GM13977 (cell line): Measurements from ENCODE around the gene CCL1.

Source experiments
- DNase-seq: peaks from one replicate; pipeline ENCODE4 v3.0.0; 2012; ENCODE audit warnings: low spot score
- CTCF ChIP-seq: IDR thresholded peaks from 2 replicates; pipeline ENCODE4 v1.5.1; 2012; ENCODE audit warnings: mild to moderate bottlenecking, control low read depth; ENCODE audit not compliant: insufficient read depth; ENCODE audit errors: extremely low read depth, missing control alignments
- in situ Hi-C: fragments of 300-500 bp; cut with MboI; formaldehyde crosslinking; loops from one replicate; pipeline ENCODE4 v1.12.0; 2022; ENCODE audit warnings: low sequenced_read_pairs, low pct_unique_long_range_greater_than_20kb, mixed read lengths, inconsistent platforms; ENCODE audit not compliant: unreplicated experiment

The CCL1 gene

DNA sequence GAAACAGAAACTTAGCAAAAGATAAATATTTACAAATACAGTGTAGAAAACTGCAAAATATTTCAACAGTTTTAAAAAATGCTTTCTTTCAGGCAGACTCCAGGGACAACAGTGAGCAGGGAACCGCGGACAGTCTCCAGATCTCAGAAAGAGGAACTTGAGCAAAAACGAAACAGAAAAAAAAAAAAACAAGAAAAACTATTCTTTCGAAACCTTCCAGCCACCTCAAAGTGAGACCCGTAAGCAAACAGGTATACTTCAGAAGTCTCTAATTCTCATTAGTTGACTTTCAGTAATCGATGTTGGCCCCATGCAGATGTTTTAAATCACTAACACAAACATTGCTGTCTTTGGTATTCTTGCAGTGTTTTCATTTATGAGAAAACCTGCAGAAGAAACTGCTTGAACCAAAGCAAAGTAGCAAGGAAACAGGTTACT, 15.7 kb upstream of the CCL1 start:
- in situ Hi-C loops: no loop called here
- DNase-seq: peak; percentile 72
- TF ChIP-seq CTCF: peak; percentile 16

DNA sequence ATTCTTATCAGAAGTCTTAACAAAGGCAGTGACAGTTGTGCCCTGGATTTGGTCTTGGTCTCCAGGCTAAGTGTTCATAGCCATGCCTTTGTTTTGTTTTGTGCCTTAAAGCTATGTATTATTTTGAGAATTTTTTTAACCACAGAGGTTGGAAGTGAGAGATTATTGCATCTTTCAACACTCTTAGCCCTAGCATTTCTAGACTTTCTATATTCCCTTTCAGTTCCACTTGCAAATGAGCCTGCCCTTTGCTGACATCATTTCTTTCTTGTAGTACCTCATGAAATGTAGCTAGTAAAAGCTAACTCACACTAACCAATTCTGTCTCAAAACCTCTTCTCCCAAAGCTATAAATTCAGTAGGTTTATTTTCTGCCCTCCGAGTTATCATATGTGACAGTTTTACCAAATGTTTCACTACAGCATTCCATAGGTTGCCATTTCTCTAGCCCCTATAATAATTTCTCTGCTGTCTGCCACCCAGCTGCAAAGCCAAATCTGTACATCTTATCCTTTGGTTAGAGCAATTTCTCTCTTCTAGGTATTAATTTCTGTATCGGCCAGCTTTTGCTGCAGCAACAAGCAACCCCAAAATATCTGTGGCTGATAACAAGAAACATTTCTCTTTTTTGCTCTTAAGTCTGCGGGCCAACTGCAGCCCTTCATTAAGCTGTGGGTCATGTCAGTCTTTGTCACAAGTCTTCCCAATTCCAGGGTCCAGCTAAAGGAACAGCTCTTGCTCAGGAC, 14.2 kb upstream of the CCL1 start:
- TF ChIP-seq CTCF: no peak
- in situ Hi-C loops: no loop called here
- DNase-seq: peak; percentile 27

GRCh38 chr17:34375426-34375997, 12.5 kb upstream of the CCL1 start:
- in situ Hi-C loops: no loop called here
- TF ChIP-seq CTCF: no peak
- no peak for DNase-seq

GRCh38 chr17:34374457-34374856, 11.4 kb upstream of the CCL1 start:
- DNase-seq: no peak
- TF ChIP-seq CTCF: no peak
- in situ Hi-C loops: no loop called here

DNA sequence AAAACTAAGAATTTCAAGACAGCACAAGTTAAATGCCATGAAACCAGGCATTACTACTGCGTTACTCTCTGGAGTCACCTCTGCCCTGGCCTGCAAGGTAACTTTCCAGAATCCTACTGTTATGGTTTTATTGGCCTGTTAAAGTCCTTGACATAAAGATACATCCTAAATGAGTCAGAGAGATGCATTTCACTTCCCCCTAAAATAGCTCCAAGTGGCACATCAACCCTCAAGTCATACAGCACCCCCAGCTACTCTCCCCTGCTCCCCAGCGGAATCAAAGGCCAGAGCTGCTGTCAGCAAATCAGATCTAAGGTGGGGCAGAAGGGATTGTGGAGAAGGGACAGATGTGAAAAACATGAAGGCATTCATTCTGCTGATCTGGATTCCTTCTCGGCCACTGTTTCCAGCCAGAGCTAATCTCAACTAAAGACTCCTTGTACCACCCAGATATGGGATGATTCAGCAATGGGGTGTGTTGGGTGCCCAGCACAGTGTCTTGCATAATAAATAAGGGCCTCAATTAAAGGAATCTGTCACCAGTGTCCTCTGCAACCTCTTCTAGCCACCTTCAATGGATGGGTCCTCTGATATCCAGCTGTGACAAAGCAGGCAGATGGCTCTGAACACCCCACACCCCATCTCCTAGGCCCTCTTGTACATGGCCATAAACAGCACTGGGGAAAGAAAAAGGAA, 8.5 kb upstream of the CCL1 start:
- DNase-seq: no peak
- no peak for TF ChIP-seq CTCF
- in situ Hi-C loops: no loop called here

DNA sequence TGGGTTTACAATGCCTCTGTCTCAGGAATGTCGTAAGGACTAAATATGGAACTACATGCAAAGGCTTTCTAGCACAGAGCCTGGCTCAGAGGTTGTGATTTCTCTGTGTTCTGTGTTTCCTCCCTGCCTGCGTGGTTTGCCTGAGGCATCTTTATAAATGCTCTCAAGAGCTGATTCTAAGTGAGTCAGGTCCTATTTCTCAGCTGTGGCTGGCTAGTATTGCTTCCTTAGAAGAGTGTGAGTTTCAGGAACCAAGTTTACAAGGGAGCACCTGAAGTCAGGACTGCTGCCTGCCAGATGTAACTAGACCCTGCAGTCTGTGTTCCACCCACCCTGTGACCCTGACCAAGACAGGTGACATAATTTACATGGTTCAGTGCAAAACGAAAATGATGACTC, 8.0 kb upstream of the CCL1 start:
- TF ChIP-seq CTCF: no peak
- in situ Hi-C loops: no loop called here
- no peak for DNase-seq
